Neutrophil (primary cell): ENCODE measurements around the gene DAB2IP.

Experiments
- H3K27ac ChIP-seq: fragments of 200-600 bp; sonication (generic); 2 replicates; pipeline ENCODE4 v1.5.1; 2016; ENCODE audit warnings: mild to moderate bottlenecking, moderate library complexity
- H3K27me3 ChIP-seq: fragments of 200-600 bp; sonication (generic); 2 replicates; pipeline ENCODE4 v1.6.0; 2016; ENCODE audit warnings: mild to moderate bottlenecking
- H3K36me3 ChIP-seq: fragments of 200-600 bp; sonication (generic); 2 replicates; pipeline ENCODE4 v1.5.1; 2017
- H3K4me1 ChIP-seq, 2 experiments: fragments of 200-600 bp in 1 of 2; sonication (generic) in 1 of 2; 1 replicate in 1 of 2; 2 replicates in 1 of 2; pipeline versions ENCODE4 v1.5.1 to v1.6.1; 2013 to 2016; ENCODE audit warnings: low read depth in 1 of 2, low read length in 1 of 2, mild to moderate bottlenecking in 1 of 2, moderate library complexity in 1 of 2; ENCODE audit not compliant: control insufficient read depth in 1 of 2, insufficient read depth in 1 of 2
- H3K4me3 ChIP-seq, 2 experiments: fragments of 200-600 bp in 1 of 2; sonication (generic) in 1 of 2; 1 replicate in 1 of 2; 2 replicates in 1 of 2; pipeline ENCODE4 v1.5.1; 2013 to 2016; ENCODE audit warnings: low read depth in 1 of 2, low read length in 1 of 2, mild to moderate bottlenecking in 1 of 2, moderate library complexity in 1 of 2
- H3K9me3 ChIP-seq: fragments of 200-600 bp; sonication (generic); 2 replicates; pipeline ENCODE4 v1.5.1; 2016
- CTCF ChIP-seq: fragments of 200-600 bp; sonication (generic); IDR thresholded peaks from 2 replicates; pipeline ENCODE4 v1.5.1; 2016; ENCODE audit warnings: antibody characterized with exemption

DAB2IP gene

GRCh38 chr9:121808781-121809180 lies 157.3 kb downstream of the DAB2IP start:
- H3K27ac ChIP-seq, result no peak overlapping the region
- no peak for TF ChIP-seq CTCF
- H3K36me3 ChIP-seq, result no peaks in the 10 kb centered on the region

GRCh38 chr9:121809356-121810050 lies 158.1 kb downstream of the DAB2IP start:
- H3K27me3 ChIP-seq, result no peaks in the 10 kb centered on the region
- TF ChIP-seq CTCF, result no peak
- H3K27ac ChIP-seq, result no peak overlapping the region
- no peaks in the 10 kb centered on the region for H3K4me1 ChIP-seq
- H3K4me3 ChIP-seq, result no peak overlapping the region
- H3K36me3 ChIP-seq, result no peaks in the 10 kb centered on the region
- H3K9me3 ChIP-seq, result no peaks in the 10 kb centered on the region

More at GRCh38 chr9:121808781-121809180, 157.3 kb downstream of the DAB2IP start:
- Histone ChIP-seq H3K27me3 (no peaks in the 10 kb centered on the region), H3K4me1 (no peaks in the 10 kb centered on the region), H3K4me3 (no peak overlapping the region), H3K9me3 (no peaks in the 10 kb centered on the region)

GRCh38 chr9:121810489-121810888 lies 159.1 kb downstream of the DAB2IP start:
- Histone ChIP-seq H3K4me3 (no peak overlapping the region), H3K27ac (no peak overlapping the region), H3K27me3 (no peaks in the 10 kb centered on the region), H3K4me1 (no peaks in the 10 kb centered on the region), H3K36me3 (no peaks in the 10 kb centered on the region), H3K9me3 (no peaks in the 10 kb centered on the region)
- no peak for TF ChIP-seq CTCF

GRCh38 chr9:121811140-121811539 lies 159.7 kb downstream of the DAB2IP start:
- H3K4me3 ChIP-seq, result no peak overlapping the region

GRCh38 chr9:121811751-121812150 lies 160.3 kb downstream of the DAB2IP start:
- Histone ChIP-seq H3K9me3 (no peaks in the 10 kb centered on the region), H3K27ac (no peak overlapping the region), H3K4me1 (no peaks in the 10 kb centered on the region), H3K4me3 (no peak overlapping the region), H3K27me3 (no peaks in the 10 kb centered on the region), H3K36me3 (no peaks in the 10 kb centered on the region)
- TF ChIP-seq CTCF, result no peak

More at GRCh38 chr9:121811140-121811539, 159.7 kb downstream of the DAB2IP start:
- no peak for TF ChIP-seq CTCF
- H3K27ac ChIP-seq, result no peak overlapping the region
- H3K36me3 ChIP-seq, result no peaks in the 10 kb centered on the region
- H3K9me3 ChIP-seq, result no peaks in the 10 kb centered on the region
- no peaks in the 10 kb centered on the region for H3K4me1 ChIP-seq
- no peaks in the 10 kb centered on the region for H3K27me3 ChIP-seq
